ENCODE results near the gene RAB11FIP4.

DNA sequence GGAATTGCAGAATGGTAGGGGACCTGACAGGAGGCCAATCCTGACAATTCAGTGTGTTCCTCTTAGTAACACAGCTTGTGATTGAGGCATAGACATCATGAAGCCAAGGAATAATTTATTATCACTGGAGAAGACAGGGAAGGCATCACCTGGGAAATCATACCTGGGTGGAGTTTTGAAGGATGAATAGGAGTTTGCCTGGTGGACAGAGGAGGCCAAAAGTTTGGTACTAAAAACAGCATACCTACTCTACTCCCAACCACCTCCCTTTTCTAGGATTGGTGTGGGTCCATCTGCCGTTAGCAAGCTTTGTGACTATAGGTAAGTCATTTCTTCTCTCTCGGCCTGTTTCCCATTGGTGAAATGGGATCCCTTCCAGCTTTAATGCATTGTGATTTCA is 88.0 kb downstream of the RAB11FIP4 start:
- no peak for TF ChIP-seq TAF1 (IDR thresholded peaks at IDR 0.05; ENCODE audit: borderline replicate concordance, low read depth, low read length)
- no peak for TF ChIP-seq POLR2AphosphoS5 (IDR thresholded peaks at IDR 0.05; ENCODE audit: low read depth, low read length)
